GM18499 (cell line): ENCODE data around the gene CLDN1.
"Not testable (repeated sequence)": the region's sequence is repeated elsewhere in the genome, so short reads cannot be mapped to it uniquely, and the experiment has no call there.

Source experiments
- ATAC-seq: cut with Tn5 transposase; IDR thresholded peaks from one replicate; pipeline ENCODE4 v1.9.1; 2021; ENCODE audit warnings: moderate number of reproducible peaks; ENCODE audit not compliant: insufficient read depth, unreplicated experiment

CLDN1 gene

DNA sequence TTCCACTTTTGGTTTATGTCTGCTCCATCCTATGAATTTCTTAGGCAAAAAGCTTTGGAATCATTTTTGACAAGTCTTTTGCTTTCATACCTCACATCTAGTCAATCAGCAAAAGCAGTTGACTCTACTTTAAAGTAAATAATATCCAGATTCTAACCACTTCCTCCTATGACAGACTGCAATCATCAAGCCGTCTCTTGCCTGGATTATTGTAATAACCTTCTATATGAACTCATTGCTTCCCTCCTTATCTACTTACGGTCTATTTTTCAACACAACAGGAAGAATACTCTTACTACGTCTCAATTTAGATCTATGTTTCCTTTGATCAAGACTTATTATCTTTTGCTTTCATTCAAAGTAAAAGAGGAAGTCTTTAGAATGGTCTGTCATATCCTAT lies 20.7 kb downstream of the CLDN1 start:
- no peak for ATAC-seq

DNA sequence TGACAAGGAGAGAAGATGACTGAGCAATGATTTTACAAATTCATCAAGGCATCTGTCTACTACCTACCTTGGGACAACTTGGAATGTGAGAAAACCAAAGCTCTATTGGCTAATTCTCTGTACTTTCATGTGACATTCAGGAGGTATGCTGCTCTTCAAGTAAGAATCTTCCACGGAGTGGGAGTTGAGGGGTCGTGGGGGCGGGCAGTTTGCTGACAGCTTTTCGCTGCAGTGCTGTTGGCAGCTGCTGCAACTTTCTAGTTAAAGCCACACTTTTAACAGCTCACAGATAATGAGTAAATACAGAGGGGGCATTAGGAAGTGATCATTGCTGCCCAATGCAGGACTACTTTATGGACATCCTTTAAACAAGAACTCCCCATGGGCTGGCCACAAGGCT lies 22.3 kb downstream of the CLDN1 start:
- no peak for ATAC-seq

DNA sequence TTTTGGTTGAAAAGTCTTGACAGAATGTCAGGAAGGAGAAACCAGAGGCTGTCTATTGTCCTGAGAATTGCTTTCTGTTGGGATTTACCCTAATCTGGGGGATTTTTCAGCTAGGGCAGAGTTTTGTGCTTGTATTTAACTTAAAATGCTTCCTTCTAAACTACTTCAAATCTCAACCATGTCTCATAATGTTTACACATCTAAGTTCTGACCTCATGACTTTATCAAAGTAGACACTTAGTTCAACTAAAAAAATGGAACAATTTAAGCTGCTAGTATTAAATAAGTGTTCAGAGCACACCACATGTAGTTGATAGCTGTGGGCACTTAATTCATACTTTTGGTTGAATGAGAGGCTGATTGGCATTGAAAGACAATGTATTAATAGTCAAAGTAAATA lies 28.2 kb downstream of the CLDN1 start:
- no peak for ATAC-seq

DNA sequence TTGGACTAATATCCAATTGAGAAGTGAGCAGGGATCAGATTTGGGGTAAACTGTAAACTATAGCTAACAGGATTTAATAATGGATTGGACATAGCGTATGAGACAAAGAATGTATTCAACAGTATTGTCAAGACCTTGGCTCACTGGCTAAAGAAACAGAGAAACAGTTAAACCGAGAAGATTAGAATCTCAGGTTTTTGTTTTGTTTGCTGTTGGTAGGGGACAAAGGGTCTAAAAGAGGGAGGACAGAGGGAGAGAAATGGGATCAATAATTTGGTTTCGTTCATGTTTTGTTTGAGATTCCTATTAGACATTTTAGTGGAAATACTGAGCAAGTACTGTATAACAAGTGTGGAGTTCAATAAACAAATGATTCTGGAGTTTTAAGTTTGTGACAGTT lies 28.6 kb downstream of the CLDN1 start:
- no peak for ATAC-seq

DNA sequence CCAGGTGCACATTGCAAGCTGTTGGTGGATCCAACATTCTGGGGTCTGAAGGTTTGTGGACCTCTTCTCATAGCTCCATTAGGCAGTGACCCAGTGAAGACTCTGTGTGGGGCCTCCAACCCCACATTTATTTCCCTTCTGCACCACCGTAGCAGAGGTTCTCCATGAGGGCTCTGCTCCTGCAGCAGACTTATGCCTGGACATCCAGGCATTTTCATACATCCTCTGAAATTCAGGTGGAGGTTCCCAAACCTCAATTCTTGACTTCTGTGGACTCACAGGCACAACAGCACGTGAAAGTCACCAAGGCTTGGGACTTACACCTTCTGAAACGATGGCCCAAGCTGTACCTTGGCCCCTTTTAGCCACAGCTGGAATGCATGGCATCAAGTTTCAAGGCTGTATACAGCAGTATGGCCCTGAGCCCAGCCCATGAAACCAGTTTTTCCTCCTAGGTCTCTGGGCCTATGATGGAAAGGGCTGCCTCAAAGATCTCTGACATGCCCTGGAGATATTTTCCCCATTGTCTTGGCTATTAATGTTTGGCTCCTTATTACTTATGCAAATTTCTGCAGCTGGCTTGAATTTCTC lies 30.2 kb downstream of the CLDN1 start:
- no peak for ATAC-seq

DNA sequence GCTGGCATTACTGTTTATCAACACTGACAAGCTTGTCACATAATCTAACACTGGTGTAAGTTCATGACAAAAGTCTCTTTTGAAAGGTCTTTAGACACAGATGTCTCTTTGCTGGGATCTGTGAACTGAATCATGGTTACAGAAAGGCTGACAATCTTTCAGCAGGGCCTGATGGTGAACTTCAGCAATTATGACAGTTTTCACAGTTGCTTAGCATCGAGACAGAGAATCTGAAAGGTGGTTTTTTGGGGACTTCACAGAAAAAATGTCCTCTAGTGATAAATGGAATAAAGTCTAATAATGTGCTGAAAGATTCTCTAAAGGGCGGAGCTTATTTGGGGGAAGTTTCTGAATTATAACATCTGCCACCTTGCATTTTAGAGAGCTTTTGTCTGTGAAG lies 32.3 kb downstream of the CLDN1 start:
- no peak for ATAC-seq

DNA sequence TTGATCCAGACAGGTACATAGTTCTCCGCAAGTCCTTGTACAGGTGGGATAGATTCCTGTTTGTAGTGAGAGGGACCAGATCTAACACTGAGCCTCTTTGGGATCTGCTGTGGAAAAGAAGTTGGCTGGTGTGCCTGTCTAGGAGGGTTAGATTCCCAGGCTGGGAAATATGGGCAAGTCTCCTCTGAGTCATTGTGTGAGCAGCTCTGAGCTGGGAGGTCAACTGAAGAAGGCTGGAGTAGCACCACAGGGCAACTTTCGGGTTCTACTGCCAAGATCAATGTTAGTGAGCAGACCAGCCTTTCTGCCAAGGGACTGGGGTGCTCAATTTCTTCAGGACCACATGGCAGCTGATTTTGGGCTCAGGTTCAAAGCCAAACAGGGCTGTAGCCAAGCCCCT lies 33.4 kb downstream of the CLDN1 start:
- ATAC-seq: no peak

DNA sequence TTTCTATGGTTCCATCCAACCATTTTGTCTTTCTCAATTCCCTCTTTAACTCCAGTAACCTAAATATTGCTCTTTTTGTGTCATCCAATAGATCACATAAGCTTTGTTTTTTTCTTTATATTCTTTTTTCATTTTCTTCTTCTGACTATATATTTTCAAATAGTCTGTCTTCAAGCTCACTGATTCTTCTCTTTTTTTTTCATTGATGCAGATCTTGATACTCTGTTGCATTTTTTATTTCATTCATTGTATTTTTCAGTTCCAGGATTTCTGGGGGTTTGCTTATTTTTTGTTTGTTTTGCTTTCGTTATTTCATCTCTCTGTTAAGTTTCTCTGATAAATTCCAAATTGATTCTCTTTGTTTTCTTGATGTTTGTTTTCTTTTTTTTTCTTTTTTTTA lies 36.2 kb downstream of the CLDN1 start:
- ATAC-seq: no peak

DNA sequence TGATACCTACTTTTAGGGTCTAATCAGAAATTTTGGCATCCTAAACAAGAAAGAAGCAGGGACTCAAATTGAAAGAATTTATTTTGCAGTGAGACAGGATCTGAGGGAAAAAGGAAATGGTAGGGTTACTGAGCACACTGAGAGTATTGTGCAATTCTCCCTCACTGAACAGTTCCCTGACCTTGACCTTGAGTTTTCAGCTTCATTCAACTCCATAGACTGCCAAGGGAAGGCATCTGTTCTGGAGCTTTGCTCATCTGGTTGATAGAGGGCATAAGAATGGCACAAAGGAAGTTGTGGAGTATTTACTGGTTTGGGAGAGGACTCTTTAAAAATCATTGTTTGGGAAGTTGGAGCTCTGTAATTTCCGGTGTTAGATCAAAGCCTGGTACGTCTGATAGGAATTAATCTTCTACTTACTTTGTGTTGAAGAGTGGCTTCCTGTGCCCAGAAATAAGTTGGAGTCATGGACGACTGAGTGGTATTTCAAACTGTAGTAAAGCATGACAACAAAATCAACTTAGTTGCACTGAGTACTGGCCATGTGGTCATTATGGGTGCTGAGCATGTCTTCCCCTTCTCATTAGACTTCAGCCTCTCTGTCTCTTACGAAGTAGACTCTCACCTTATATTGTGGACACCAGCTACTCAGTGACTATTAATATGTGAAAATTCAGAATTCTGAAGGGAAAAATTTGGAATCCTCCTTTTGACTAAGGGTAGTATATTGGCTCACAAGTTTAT lies 40.8 kb downstream of the CLDN1 start:
- ATAC-seq: no peak

DNA sequence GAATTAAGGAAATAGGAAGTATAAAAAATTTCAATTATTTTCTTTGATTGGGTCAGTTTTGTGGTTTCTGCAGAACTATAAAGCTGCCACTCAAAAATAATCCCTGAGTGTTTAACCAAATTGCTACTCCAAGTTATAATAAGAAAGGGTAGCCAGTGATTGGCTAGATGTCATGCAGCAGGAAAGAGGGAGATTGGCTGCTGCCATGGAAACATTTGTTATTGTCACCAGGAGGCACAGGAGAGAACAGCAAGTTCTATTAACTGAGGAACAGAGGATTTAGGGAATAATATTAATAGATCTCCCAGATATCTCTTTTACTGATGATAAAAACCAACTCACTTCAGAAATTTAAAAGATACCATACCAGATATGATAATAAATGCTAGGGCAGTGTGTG lies 42.6 kb downstream of the CLDN1 start:
- no peak for ATAC-seq

DNA sequence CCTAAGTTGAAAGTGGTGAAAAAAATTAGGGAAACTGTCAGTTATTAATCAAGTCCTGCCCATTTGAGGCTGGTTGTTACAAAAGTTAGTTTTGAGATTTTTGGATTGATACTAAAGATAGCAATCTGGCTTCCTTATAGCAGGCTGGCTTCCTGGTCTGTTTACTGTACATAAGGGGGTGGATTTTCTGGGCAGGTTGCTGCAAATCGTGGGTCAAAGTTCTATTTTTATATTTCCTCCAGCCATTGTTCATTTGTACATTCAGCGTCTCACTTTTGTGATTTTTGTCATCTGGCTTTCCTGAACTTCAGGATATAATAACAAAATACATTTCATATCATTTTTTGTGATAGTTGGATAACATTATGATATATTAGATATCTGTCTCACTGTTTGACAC lies 49.5 kb downstream of the CLDN1 start:
- ATAC-seq: no peak

DNA sequence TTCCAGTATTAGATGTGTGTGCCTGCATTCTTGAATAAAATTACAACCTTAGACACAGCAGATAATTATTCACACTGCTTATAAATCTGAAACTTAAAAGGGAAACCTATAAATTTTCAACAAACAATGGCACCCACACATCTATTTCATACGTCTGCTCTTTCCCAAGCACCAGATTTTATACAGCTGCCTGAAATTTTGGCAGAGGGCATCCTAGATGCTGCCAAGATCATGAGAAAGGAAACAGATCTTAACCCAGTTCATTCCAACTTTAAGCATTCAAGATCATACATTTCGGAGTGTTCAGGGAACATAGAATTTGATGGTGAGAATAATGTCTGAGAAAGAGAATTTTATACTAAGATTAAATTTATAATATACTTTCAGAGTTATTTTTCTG lies 53.1 kb downstream of the CLDN1 start:
- ATAC-seq: no peak

DNA sequence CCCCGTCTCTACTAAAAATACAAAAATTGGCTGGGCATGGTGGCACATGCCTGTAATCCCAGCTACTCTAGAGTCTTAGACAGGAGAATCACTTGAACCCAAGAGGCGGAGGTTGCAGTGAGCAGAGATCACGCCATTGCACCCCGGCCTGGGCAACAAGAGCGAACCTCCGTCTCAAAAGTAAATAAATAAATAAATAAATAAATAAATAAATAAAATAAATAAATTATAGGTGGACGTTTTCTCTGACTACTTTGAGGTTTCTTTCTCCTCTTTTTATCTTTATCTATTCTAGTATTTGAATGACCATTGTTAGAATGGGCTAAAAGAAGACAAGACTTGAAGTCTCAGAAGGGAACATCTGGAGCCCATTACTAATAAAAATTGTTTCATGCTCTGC lies 54.8 kb downstream of the CLDN1 start:
- ATAC-seq: not testable (repeated sequence)

DNA sequence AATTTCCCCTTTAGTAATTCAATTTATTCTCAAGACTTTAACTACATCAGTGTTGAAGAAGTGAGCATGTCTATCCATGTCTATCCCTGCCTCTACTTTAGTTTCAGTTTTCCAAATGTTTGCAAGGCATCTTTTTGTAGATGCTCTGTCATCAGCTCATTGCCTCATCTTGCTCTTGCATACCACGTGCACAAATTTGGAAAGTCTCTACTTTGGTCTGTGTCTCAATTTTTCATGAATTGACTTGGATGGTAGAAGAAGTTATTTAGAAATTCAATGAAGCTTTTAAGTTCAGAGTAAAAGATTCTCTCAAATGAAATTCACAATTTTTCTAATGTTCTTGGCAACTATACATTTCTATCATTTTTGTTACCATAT lies 55.3 kb downstream of the CLDN1 start:
- no peak for ATAC-seq

DNA sequence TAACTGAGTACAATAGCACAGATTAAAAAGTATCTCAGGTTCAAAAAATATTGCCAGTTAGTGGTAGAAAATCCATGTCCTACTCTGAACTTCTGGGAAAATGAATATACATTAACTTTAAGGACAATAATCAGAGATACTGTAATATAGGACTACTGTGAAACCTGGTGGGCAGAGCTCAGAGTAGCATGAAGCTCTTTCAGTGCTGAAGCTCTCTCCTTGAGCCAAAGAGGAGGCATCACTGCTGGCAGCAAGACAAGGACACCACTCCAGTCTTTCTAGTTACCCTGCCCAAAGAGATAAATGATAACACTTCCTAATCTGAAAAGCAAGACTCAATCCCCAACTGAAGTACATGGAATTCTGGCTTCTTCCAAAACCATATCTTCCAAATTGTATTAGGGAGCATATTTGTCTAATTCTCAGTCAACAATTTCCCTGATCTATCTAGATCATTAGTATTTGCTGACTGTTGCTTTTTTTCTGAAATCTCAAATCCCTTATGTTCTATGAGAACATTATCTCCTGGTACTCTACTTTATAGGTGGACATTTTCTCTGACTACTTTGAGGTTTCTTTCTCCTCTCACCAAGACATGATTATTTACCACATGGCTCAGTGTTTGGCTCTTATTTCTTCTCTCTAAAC lies 55.9 kb downstream of the CLDN1 start:
- no peak for ATAC-seq

DNA sequence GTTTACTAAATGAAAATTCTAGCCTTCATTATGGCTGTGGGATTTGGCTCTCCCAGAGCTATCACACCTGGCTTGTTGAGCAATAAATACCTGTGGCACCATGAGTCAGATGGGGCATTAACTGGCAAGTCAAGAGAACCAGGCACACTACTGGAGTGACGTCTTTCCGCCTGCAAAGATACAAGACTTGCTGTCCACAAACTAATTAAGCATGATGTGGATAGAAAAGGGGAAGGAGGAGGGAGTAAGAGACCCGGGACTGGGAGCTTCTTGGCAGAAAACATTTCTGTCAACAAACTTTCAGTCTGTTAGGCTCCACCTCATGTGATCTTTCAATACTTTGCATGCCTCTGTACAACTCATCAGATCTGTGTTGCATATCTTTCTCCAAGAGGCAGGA lies 56.5 kb downstream of the CLDN1 start:
- no peak for ATAC-seq

DNA sequence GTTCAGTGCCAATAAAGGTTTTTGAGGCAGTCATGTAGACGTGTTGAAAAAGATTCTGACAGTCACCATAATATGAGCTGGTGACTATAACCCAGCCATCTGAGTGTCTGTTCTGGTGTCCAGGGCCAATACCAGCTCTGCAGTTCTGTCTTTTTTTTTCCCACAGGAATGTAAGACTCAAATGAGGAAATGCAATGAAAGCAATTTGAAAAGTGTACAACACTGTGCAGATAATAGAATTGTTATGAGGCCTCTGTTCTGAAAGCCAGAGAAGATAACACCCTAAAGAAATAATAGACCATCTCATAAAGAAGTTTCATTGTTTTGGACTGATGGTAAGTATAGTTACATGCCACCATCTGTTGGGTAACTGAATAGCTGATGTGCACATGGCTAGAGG lies 57.1 kb downstream of the CLDN1 start:
- no peak for ATAC-seq

DNA sequence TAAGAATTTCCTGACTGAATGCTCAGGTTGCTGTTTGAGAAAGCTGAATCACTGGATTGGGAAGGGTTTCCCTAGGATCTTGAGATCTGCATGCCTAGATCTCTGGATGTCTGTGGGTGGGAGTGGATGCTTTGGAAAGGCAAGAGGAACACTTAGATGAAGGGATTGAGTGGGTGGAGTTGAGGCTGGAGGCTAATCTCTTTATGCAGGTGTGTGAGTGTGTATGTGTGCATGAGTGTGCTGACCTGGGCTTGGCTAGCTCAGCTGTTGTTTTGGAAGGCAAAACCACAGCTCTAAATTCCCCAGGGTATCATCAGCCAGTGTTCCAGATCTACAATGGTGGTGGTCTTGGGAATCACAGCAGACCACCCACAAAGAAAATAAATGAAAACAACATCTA lies 60.5 kb downstream of the CLDN1 start:
- no peak for ATAC-seq

DNA sequence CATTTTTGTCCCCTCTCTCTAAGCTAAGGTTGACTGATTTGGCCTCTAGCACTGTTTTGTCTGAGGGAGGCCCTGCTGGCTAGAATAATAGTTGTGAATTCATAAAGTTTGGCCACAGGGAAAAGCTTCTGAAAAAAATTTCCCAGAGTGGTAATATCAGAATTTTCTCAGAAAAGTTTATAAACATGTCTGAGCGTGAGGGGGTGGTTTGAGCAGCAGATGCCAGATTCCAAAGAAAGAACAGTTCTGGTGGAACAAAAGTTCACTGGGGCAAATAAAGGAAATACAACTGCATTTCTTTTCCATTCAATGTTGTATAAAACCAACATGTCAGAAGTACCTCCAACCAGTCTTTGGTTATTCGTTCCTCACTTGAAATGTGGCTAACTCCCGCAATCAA lies 61.2 kb downstream of the CLDN1 start:
- no peak for ATAC-seq

DNA sequence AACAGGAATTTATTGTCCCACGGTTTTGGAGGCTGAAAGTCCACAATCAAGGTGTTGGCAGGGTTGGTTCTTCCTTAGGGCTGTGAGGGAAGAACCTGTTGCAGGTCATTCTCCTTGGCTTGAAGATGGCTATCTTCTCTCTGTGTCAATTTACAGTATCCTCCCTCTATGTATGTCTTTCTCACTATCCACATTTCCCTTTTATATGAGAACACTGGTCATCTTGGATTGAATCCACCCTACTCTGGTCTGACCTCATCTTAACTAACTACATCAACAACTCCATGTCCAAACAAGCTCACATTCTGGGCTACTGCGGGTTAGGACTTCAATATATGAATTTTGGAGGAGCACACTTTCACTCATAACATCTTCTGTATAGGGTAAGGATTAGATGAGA lies 61.9 kb downstream of the CLDN1 start:
- no peak for ATAC-seq

DNA sequence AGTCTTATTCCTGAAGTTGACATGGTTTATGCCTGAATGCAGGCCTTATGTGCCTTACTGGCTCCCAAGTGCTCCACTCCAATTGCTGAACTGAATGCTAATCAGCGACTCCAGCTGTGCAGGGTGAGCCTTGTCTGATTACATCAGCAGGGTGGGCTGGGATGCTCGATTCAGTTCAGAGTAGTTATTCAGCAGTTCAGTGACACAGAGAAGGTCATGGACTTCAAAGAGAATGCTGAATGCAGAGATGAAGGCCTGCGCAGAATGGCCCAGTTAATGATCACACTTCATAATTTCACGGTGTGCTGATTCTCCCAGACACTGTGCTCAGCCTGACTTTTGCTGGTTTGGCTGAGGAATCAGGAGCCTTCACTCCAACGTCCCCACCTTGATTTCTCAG lies 63.6 kb downstream of the CLDN1 start:
- ATAC-seq: no peak
